ENCODE data around the gene PABPN1L.

DNA sequence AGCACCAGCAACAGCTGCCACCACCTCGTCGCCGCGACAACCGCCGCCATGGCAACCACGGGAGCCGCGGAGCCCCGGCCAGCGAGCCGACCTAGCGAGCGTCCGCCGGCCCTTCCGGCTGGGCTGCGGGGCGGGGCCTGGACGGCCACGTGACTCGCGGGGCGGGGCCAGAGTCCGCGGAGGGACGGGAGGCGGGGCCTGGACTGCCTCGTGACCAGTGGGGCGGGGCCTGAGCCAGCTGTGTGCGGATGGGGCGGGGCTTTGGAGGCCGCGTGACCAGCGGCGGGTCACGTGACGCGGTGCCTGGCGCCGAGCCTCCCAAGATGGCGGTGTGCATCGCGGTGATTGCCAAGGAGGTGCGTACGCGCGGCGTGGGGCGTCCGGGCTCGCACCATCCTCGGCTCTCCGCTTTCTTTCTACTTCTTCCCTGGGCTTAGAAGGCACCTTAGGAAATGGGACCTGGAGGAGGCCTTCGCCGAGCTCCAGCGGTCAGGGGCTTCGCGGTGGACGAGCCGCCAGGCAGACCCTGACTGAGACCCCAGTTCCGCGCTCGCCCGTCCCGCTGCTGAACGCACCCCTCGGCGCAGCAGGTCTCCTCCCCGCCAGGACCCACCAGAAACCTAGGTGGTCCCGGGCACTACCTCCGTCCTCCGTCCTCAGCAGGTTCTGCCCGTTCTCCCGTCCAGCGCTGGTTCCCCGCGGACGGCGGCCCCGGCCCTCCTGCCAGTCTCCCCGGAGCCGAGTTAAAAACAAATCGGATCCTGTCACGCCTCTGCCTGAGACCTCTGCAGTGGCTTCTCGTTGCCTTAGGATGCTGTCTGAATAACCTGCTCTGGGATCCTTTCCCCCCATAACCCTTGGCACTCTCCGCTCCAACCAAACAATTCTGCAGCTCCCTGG is 9.4 kb downstream of the PABPN1L start, which contains the start of the genes GALNS and TRAPPC2L:
- TF ChIP-seq SPI1 (IDR thresholded peaks at IDR 0.05; ENCODE audit: borderline replicate concordance, insufficient read depth, low read depth, low read length) (no peak), CTCF (IDR thresholded peaks at IDR 0.05 in 2 of 3, conservative IDR thresholded peaks at IDR 0.05 in 1 of 3; ENCODE audit: control insufficient read depth in 2 of 3, extremely low read depth in 1 of 3, insufficient read depth in 1 of 3, low read depth in 3 of 3, low read length in 3 of 3) (no peak), POLR2AphosphoS5 (IDR thresholded peaks at IDR 0.05; ENCODE audit: low read length) (peak; percentile 85), BRCA1 (IDR thresholded peaks at IDR 0.05; ENCODE audit: low read depth, low read length) (no peak), POLR2A (IDR thresholded peaks at IDR 0.05; ENCODE audit: low read depth, low read length) (peak; percentile 96), EZH2 (IDR thresholded peaks at IDR 0.05; ENCODE audit: borderline replicate concordance, control insufficient read depth, low read depth, low read length) (no peak), ETV6 (conservative IDR thresholded peaks at IDR 0.05 in 1 of 2, IDR thresholded peaks at IDR 0.05 in 1 of 2; ENCODE audit: borderline replicate concordance in 1 of 2, low read depth in 1 of 2) (no peak), ZBED1 (IDR thresholded peaks at IDR 0.05; ENCODE audit: borderline replicate concordance) (no peak), NFXL1 (IDR thresholded peaks at IDR 0.05; ENCODE audit: borderline replicate concordance) (no peak), TBL1XR1 (IDR thresholded peaks at IDR 0.05; ENCODE audit: low read depth, low read length) (no peak), TAF1 (IDR thresholded peaks at IDR 0.05; ENCODE audit: borderline replicate concordance, low read depth, low read length) (peak; percentile 87), RCOR1 (conservative IDR thresholded peaks at IDR 0.05; ENCODE audit: low read depth, low read length) (no peak), JUNB (IDR thresholded peaks at IDR 0.05) (no peak)
